ENCODE results near the gene HLA-DPA1.
"Not testable (repeated sequence)": the region's sequence is repeated elsewhere in the genome, so short reads cannot be mapped to it uniquely, and the experiment has no call there.

HLA-DPA1 gene

GRCh38 chr6:33088258-33088930, 14.9 kb upstream of the HLA-DPA1 start:
- no peak for DNase-seq

GRCh38 chr6:33085627-33086026, 12.2 kb upstream of the HLA-DPA1 start:
- no peak for DNase-seq

- DNase-seq, result no peak
These were observed 9.3 kb upstream of the HLA-DPA1 start for GRCh38 chr6:33082702-33083101.

GRCh38 chr6:33081098-33081824, 7.8 kb upstream of the HLA-DPA1 start:
- DNase-seq, result no peak

GRCh38 chr6:33080127-33081089, 7.0 kb upstream of the HLA-DPA1 start:
- DNase-seq, result no peak

GRCh38 chr6:33079580-33079979, 6.1 kb upstream of the HLA-DPA1 start:
- DNase-seq, result no peak

- no peak for DNase-seq
These were observed 5.6 kb upstream of the HLA-DPA1 start for GRCh38 chr6:33078919-33079521.

- no peak for DNase-seq
These were observed 5.0 kb upstream of the HLA-DPA1 start for GRCh38 chr6:33078442-33078841.

- DNase-seq, result no peak
These were observed 4.5 kb upstream of the HLA-DPA1 start for GRCh38 chr6:33077908-33078307.

GRCh38 chr6:33076406-33076934, 3.0 kb upstream of the HLA-DPA1 start:
- DNase-seq, result no peak

- DNase-seq, result no peak
These were observed 2.3 kb upstream of the HLA-DPA1 start, which contains the start of gene HLA-DPB1 for GRCh38 chr6:33075568-33076405. TSS of gene HLA-DPB1 (plus strand) at chr6:33075990. CDS start at chr6:33076042, 52 bp downstream.

GRCh38 chr6:33075208-33075567, 1.7 kb upstream of the HLA-DPA1 start:
- no peak for DNase-seq

- DNase-seq, result no peak
These were observed 845 bp downstream of the HLA-DPA1 start for GRCh38 chr6:33072508-33073100.

- DNase-seq, result no peak
These were observed 1.9 kb downstream of the HLA-DPA1 start for GRCh38 chr6:33071569-33071968.

GRCh38 chr6:33070909-33071308, 2.5 kb downstream of the HLA-DPA1 start:
- DNase-seq, result no peak

- no peak for DNase-seq
These were observed 4.3 kb downstream of the HLA-DPA1 start for GRCh38 chr6:33069021-33069738.

GRCh38 chr6:33066917-33067521, 6.4 kb downstream of the HLA-DPA1 start:
- DNase-seq, result no peak

GRCh38 chr6:33065312-33065711, 8.1 kb downstream of the HLA-DPA1 start:
- no peak for DNase-seq

- DNase-seq, result no peak
These were observed 8.7 kb downstream of the HLA-DPA1 start for GRCh38 chr6:33064723-33065122.

GRCh38 chr6:33063435-33063834, 10.0 kb downstream of the HLA-DPA1 start:
- not testable (repeated sequence) for DNase-seq
